GM19468 (cell line): ENCODE results near the gene PIH1D1.

Source experiments
- ATAC-seq: cut with Tn5 transposase; IDR thresholded peaks from one replicate; pipeline ENCODE4 v1.9.1; 2021; ENCODE audit warnings: mild to moderate bottlenecking, moderate library complexity, moderate number of reproducible peaks; ENCODE audit not compliant: unreplicated experiment; ENCODE audit errors: extremely low read depth

Gene PIH1D1

DNA sequence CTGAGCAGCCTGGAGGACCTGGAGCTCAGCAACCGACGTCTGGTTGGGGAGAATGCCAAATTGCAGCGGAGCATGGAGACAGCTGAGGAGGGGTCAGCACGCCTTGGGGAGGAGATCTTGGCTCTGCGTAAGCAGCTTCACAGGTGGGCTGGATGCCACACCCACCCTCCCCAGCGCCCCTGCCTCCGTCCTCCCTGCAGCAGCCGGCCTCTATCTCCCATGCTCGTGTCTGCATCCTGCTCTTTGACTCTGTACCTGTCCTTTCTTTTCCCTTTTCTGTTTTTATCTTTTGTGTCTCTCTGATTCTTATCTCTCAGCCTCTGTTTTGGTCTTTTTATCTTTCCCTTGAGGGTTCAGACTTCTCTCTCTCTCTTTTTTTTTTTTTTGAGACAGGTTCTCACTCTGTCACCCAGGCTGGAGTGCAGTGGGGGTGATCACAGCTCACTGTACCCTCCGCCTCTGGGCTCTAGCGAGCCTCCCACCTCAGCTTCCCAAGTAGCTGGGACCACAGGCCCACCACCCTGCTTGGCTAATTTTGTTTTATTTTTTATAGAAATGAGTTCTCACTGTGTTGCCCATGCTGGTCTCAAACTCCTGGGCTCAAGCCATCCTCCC is 53.5 kb downstream of the PIH1D1 start:
- ATAC-seq = no peak

DNA sequence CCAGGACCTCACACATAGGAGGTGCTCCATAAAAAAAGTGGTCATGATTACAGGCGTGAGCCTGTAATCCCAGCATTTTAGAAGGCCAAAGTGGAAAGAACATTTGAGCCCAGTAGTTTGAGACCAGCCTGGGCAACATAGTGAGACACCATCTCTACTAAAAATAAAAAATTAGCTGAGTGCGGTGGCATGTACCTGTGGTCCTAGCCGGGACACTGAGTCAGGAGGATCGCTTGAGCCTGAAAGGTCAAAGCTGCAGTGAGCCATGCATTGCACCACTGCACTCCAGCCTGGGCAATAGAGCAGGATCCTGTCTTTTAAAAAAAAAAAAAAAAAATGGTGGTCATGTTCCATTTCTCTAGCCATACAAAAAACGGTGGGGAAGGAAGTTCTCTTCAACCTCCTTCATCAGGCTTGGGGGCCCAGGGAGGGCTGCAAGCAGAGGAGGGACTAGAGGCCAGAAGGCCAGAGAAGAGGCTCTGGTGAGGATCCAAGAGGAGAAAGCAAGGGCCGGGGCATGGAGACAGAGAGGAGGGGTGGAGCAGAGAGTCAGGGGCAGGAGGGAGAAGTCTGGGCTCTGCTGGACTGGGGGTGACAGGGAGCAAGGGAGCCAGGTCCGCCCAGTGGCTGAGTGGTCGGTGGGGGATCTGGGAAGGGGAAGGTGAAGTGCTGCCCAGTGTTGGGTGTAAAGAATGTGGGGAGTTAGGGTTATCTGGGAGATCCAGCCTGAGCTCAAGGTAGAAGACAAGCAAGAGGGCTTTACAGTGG is 54.7 kb downstream of the PIH1D1 start:
- no peak for ATAC-seq
